AG04449 (cell line): ENCODE measurements around the gene COBLL1.

Experiments used
- CTCF ChIA-PET: fragments of 350-600 bp; formaldehyde crosslinking; extraction: SDS; loops from one replicate; lab custom pipeline; 2021; ENCODE audit warnings: antibody characterized with exemption; lab: Yijun Ruan, JAX
- POLR2A ChIA-PET: fragments of 400-600, 350-600 bp; formaldehyde crosslinking; extraction: SDS; loops from one replicate; lab custom pipeline; 2020; ENCODE audit warnings: antibody characterized with exemption, inconsistent platforms; lab: Yijun Ruan, JAX
- DNase-seq: peaks from one replicate; pipeline ENCODE4 v3.0.0-alpha.2; 2010; ENCODE audit warnings: low read depth, low spot score
- H3K4me3 ChIP-seq: 2 replicates; pipeline ENCODE4 v1.5.1; 2011; ENCODE audit warnings: low read depth, mild to moderate bottlenecking, control low read depth, low read length
- TF ChIP-seq, protein P1 (sequence below): IDR thresholded peaks from one replicate; pipeline ENCODE4 v1.5.1; 2011; ENCODE audit warnings: mild to moderate bottlenecking, moderate library complexity, low read length, control low read depth, inconsistent platforms; ENCODE audit not compliant: insufficient read depth; ENCODE audit errors: missing control alignments

Gene COBLL1

DNA sequence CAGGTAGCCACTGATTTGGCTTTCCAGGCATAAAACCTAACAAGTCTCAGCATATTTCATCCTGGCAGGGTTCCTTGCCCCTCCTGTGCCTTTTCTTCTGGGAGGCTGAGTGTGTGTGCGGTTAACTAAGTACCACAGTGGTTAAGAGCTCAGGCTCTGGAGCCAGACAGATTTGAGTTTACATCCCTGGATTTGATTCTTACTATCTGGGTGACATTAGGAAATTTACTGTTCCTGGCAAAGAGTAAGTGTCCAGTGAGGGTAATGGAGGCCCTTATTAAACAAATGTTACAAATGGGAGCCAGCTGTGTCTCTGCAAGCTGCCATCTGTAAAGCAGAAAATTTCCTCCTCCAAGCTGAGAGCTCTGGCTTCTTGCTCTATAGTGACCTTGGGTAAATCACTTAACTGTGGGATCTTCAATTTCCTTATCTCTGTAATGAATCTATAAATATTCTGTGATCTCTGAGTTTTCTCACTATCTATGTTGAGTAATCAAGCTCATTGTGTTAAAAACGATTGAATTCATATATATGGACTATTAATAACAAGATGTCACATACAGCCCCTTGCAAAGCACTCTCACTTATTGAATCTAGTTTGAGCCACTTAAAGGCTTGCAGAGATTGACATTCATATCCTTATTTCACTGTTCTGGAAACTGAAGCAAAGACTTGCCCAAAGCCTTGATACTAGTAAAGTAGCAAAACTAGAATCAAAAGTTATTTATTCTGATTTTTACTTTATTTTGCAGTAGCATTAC is 6.5 kb upstream of the COBLL1 start:
- POLR2A ChIA-PET, result no interaction called here
- CTCF ChIA-PET, result interaction anchor here (0.9 to 1.8 kb wide), 3 partner anchors 34 to 113 kb away, joined by 3 to 6 read pairs (median 4); no protein-coding TSS in a partner anchor
- no peak overlapping the region for H3K4me3 ChIP-seq
- TF ChIP-seq, protein P1, sequence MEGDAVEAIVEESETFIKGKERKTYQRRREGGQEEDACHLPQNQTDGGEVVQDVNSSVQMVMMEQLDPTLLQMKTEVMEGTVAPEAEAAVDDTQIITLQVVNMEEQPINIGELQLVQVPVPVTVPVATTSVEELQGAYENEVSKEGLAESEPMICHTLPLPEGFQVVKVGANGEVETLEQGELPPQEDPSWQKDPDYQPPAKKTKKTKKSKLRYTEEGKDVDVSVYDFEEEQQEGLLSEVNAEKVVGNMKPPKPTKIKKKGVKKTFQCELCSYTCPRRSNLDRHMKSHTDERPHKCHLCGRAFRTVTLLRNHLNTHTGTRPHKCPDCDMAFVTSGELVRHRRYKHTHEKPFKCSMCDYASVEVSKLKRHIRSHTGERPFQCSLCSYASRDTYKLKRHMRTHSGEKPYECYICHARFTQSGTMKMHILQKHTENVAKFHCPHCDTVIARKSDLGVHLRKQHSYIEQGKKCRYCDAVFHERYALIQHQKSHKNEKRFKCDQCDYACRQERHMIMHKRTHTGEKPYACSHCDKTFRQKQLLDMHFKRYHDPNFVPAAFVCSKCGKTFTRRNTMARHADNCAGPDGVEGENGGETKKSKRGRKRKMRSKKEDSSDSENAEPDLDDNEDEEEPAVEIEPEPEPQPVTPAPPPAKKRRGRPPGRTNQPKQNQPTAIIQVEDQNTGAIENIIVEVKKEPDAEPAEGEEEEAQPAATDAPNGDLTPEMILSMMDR, result no peak
- no peak for DNase-seq

DNA sequence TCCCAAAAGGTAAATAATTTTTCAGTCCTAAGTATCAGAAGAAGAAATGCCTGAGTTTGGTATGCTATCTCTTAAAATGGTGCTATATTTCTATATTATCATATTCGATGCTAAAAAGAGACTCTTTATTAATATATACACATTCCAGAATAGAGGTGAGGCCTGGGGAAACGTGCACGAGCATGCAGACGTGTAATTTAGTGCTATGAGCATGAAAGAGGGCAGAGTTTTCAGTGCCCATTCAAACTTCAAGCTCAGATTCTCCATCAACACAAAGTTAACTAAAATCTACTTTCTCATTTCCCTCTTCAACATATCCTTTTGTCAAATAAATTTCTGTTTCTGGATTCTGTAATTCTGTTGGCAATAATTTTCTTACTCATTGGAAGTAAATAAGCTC is 5.7 kb upstream of the COBLL1 start:
- ChIA-PET CTCF (interaction anchor here (0.9 to 1.8 kb wide), 3 partner anchors 35 to 112 kb away, joined by 3 to 6 read pairs (median 4); no protein-coding TSS in a partner anchor), POLR2A (no interaction called here)
- H3K4me3 ChIP-seq, result no peak overlapping the region
- TF ChIP-seq, protein P1, result no peak
- DNase-seq, result no peak

DNA sequence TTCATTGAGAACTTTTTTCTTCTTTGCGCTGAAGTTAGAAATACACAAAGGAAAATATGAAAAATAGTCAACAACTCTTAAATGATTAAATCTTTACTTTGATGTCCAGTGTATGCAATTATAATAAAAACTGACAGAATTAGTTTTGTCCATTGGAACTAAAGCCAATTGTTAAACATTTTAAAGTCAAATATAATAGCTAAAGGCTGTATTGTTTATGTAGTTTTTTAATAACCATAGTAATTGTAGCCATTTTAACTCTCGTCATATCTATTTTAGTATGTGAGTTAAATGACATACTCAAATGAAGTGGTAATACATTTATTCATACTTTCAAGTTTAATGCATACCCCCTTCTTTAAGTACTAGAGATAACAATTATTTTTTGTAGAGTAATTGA is 4.7 kb upstream of the COBLL1 start:
- ChIA-PET CTCF (interaction anchor here (0.6 kb wide), 1 partner anchor 13 kb away, joined by 3 read pairs; no protein-coding TSS in a partner anchor), POLR2A (no interaction called here)

DNA sequence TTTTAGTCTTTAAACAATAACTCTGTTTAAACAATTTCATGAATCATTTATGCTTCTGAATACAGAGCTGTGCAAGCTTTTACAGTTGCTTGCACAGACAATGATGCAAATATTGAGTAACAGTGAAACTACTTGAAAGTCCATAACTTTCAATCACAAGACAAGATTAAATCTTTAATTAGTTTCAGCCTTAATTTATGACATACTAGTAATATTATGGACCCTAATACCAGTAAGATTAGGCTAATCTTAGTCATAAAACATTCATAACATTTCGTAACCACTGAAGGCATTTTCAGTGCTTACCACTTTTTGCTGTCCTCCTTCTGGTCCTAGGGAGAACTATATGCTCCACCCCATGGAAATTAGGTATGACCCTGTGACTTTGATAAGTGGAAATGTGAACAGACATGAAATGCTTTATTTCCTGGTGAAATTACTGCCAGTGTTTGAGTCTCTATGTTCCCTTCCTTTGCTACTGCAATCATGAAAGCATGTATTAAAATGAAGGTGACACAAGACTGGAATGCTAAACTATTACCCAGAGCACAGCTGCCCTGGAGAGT is 1.8 kb upstream of the COBLL1 start:
- TF ChIP-seq, protein P1, result no peak
- ChIA-PET POLR2A (no interaction called here), CTCF (interaction anchor here (1.3 to 4.3 kb wide), 6 partner anchors 15 to 74 kb away, joined by 3 to 63 read pairs (median 5); no protein-coding TSS in a partner anchor)
- H3K4me3 ChIP-seq, result no peak overlapping the region
- no peak for DNase-seq

More for the DNA sequence above, 4.7 kb upstream of the COBLL1 start:
- no peak for DNase-seq
- H3K4me3 ChIP-seq, result no peak overlapping the region
- TF ChIP-seq, protein P1, result no peak

DNA sequence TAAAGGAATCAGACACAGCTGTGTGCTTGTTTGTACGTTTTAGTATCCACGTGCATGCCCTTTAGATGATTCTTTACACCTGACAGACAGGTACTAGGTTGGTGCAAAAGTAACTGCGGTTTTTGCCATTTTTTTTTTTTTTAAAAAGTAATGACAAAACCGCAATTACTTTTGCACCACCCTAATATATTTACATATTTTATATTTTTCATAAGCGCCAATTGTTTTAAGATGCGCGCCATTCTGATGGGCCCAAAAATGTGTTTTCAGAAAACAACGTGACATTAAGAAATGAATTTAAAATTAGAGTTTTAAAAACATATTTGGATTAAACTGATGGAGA is 972 bp upstream of the COBLL1 start:
- TF ChIP-seq, protein P1, result no peak
- CTCF ChIA-PET, result interaction anchor here (0.7 to 4.3 kb wide), 38 partner anchors 9 to 140 kb away, joined by 3 to 63 read pairs (median 6); no protein-coding TSS in a partner anchor
- no peak for DNase-seq
- no peak overlapping the region for H3K4me3 ChIP-seq
- POLR2A ChIA-PET, result interaction anchor here (1.0 to 1.1 kb wide), 2 partner anchors 17 to 107 kb away, joined by 3 read pairs; no protein-coding TSS in a partner anchor
